Nephron (organoid): ENCODE results near the gene CTNND2.

Source experiments
- H3K27ac Mint-ChIP-seq, 3 experiments: 2 replicates each; pipeline ENCODE4 v1.8.0; 2020; ENCODE audit warnings: mixed read lengths in 3 of 3, mild to moderate bottlenecking in 2 of 3, moderate library complexity in 1 of 3
- H3K27me3 Mint-ChIP-seq: 2 replicates; pipeline ENCODE4 v1.8.0; 2021; ENCODE audit warnings: low read depth, mild to moderate bottlenecking, moderate library complexity, mixed read lengths
- H3K36me3 Mint-ChIP-seq: 2 replicates; pipeline ENCODE4 v1.8.0; 2020; ENCODE audit warnings: low read depth, mixed read lengths
- H3K4me1 Mint-ChIP-seq: 2 replicates; pipeline ENCODE4 v1.8.0; 2020; ENCODE audit warnings: mixed read lengths
- H3K4me3 Mint-ChIP-seq, 3 experiments: 2 replicates each; pipeline ENCODE4 v1.8.0; 2020; ENCODE audit warnings: mild to moderate bottlenecking in 3 of 3, mixed read lengths in 3 of 3, moderate library complexity in 2 of 3
- H3K9me3 Mint-ChIP-seq: 2 replicates; pipeline ENCODE4 v1.8.0; 2020; ENCODE audit warnings: mixed read lengths
- CTCF ChIP-seq, 3 experiments: fragments of 200-600 bp; sonication (generic); IDR thresholded peaks; one replicate each; pipeline ENCODE4 v1.5.0; 2021; ENCODE audit warnings: antibody characterized with exemption in 3 of 3; ENCODE audit not compliant: unreplicated experiment in 3 of 3

CTNND2 gene

DNA sequence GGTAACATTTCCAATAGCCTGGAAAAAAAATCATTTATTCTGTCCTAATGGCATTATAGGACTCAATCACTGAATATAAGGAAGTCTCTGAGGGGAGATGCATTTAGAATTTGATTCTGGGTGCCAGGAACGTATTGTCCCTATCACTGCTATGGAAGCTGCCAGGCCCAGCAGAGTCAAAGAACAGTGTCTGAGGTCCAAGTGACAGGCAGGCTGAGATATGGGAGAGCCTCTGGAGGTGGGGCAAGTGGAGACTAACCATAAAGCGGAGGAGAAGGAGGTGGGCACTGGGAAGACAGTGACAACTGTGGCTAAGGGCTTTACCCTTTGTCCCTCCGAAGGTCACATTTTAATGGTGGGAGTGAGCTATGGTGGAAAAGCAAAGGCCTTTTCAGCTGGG lies 505.5 kb downstream of the CTNND2 start:
- Mint-ChIP-seq H3K9me3 (no peaks in the 10 kb centered on the region), H3K27me3 (peaks cover 8% of the 10 kb centered on the region), H3K27ac (no peak overlapping the region), H3K4me1 (no peaks in the 10 kb centered on the region), H3K4me3 (no peak overlapping the region), H3K36me3 (no peaks in the 10 kb centered on the region)
- no peak for TF ChIP-seq CTCF (IDR thresholded peaks at IDR 0.05; ENCODE audit: unreplicated experiment in 3 of 3)

DNA sequence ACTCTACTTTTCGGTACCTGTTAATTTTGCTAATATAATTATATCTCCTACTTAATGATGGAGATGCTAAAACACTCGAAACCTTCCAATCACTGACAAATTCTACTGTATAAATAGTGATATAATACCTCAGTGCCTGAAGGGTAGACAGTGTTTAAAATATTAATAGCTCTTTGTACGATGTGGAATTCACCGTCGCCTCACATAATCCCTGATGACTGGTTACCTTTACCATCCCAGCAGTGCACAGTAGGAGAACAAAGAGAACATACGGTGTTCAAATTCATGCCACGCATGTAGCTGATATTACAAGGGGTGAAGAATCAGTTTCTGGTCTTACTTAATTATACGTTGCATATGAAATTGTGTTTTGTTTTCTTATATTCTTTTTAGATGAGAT lies 506.7 kb downstream of the CTNND2 start:
- no peaks in the 10 kb centered on the region for H3K9me3 Mint-ChIP-seq
- H3K4me3 Mint-ChIP-seq: no peak overlapping the region
- no peak overlapping the region for H3K27ac Mint-ChIP-seq
- H3K36me3 Mint-ChIP-seq: no peaks in the 10 kb centered on the region
- no peaks in the 10 kb centered on the region for H3K4me1 Mint-ChIP-seq
- TF ChIP-seq CTCF (IDR thresholded peaks at IDR 0.05; ENCODE audit: unreplicated experiment in 3 of 3): no peak
- peaks cover 9% of the 10 kb centered on the region for H3K27me3 Mint-ChIP-seq

DNA sequence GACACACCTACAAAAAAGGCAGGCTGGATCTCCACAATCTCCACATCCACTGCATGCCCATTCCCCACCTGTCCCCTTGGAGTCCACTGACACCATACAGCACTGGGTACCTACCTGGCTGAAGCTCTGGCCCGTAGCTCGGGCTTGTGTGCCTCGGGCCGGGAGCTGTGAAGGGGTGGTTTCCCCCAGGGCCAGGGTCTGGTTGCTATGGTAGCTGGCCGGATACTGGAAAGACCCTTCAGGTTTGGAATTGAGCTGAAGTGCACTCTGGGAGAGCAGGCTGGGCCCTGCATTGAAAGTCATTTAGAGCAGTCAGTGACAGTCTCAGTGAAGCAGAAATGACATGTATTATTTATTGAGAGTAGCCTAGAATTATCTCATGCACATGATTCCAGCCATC lies 507.3 kb downstream of the CTNND2 start:
- H3K4me1 Mint-ChIP-seq: no peaks in the 10 kb centered on the region
- H3K27ac Mint-ChIP-seq: no peak overlapping the region
- H3K4me3 Mint-ChIP-seq: no peak overlapping the region
- peaks cover 9% of the 10 kb centered on the region for H3K27me3 Mint-ChIP-seq
- H3K36me3 Mint-ChIP-seq: no peaks in the 10 kb centered on the region
- no peak for TF ChIP-seq CTCF (IDR thresholded peaks at IDR 0.05; ENCODE audit: unreplicated experiment in 3 of 3)
- H3K9me3 Mint-ChIP-seq: no peaks in the 10 kb centered on the region

GRCh38 chr5:11394933-11395332 lies 509.3 kb downstream of the CTNND2 start:
- Mint-ChIP-seq H3K27me3 (peaks cover 19% of the 10 kb centered on the region), H3K4me3 (no peak overlapping the region), H3K36me3 (no peaks in the 10 kb centered on the region), H3K4me1 (no peaks in the 10 kb centered on the region), H3K9me3 (no peaks in the 10 kb centered on the region), H3K27ac (no peak overlapping the region)
- no peak for TF ChIP-seq CTCF (IDR thresholded peaks at IDR 0.05; ENCODE audit: unreplicated experiment in 3 of 3)

GRCh38 chr5:11390291-11390767 lies 513.9 kb downstream of the CTNND2 start:
- Mint-ChIP-seq H3K4me3 (no peak overlapping the region), H3K36me3 (no peaks in the 10 kb centered on the region), H3K27ac (no peak overlapping the region), H3K9me3 (no peaks in the 10 kb centered on the region), H3K27me3 (peaks cover 57% of the 10 kb centered on the region), H3K4me1 (peaks cover 5% of the 10 kb centered on the region)
- TF ChIP-seq CTCF (IDR thresholded peaks at IDR 0.05; ENCODE audit: unreplicated experiment in 3 of 3): no peak

DNA sequence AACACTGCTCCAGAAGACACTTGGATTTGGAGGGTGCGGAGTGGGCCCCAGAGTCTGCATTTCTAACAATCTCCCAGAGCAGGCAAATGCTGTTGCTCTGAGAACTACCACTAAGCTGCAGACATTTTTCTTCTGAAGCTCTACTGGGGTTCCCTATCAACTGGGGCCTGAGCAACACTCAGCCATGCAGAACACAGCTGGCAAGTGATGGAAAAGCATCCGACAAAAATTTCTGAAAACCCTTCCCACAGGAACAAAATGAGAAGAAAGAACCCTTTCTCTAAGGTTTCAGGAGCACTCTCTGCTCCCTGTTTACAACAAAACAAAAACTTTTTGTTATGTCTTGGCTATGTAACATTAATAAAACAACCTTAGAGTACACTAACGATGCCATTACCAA lies 516.9 kb downstream of the CTNND2 start:
- H3K27ac Mint-ChIP-seq: no peak overlapping the region
- H3K4me3 Mint-ChIP-seq: no peak overlapping the region
- H3K36me3 Mint-ChIP-seq: no peaks in the 10 kb centered on the region
- no peaks in the 10 kb centered on the region for H3K9me3 Mint-ChIP-seq
- no peak for TF ChIP-seq CTCF (IDR thresholded peaks at IDR 0.05; ENCODE audit: unreplicated experiment in 3 of 3)
- H3K4me1 Mint-ChIP-seq: peaks cover 11% of the 10 kb centered on the region
- H3K27me3 Mint-ChIP-seq: peaks cover 74% of the 10 kb centered on the region
